Psoas muscle (tissue), 8 donors: ENCODE data around the gene ETV6. TPM values are rescaled to one million over a fixed set of nuclear protein-coding genes. Genes with fewer than 3 reads are reported as not detected.
A peak's percentile ranks its signal among the peaks of the same experiment; 100 is the strongest.

Source experiments
- ATAC-seq, 4 donors: fragments of 200-7000 bp; cut with Tn5 transposase; one replicate each; pipeline ENCODE4 v1.9.1; 2020; ENCODE audit warnings: moderate library complexity in 3 of 4, mild to moderate bottlenecking in 2 of 4
- DNase-seq, 2 donors: peaks; one replicate each; pipeline ENCODE4 v3.0.0-alpha.2; 2020
- H3K27ac ChIP-seq: fragments of 200-600 bp; one replicate; pipeline ENCODE4 v1.8.0; 2022
- H3K27me3 ChIP-seq, 3 donors: fragments of 200-600 bp in 1 of 3; one replicate each; pipeline versions ENCODE4 v1.6.1 to v1.8.0; 2013 to 2022; ENCODE audit warnings: low read length in 2 of 3, mild to moderate bottlenecking in 2 of 3, moderate library complexity in 1 of 3; ENCODE audit not compliant: insufficient read depth in 3 of 3
- H3K36me3 ChIP-seq, 2 donors: fragments of 200-600 bp in 1 of 2; one replicate each; pipeline versions ENCODE4 v1.6.1 to v1.8.0; 2013 to 2022; ENCODE audit warnings: low read depth in 1 of 2, mild to moderate bottlenecking in 1 of 2, moderate library complexity in 1 of 2; ENCODE audit not compliant: insufficient read depth in 1 of 2
- H3K4me1 ChIP-seq: fragments of 200-600 bp; one replicate; pipeline ENCODE4 v1.8.0; 2022
- H3K4me3 ChIP-seq: fragments of 200-600 bp; one replicate; pipeline ENCODE4 v1.8.0; 2022; ENCODE audit warnings: mild to moderate bottlenecking
- H3K9me3 ChIP-seq: fragments of 200-600 bp; one replicate; pipeline ENCODE4 v1.8.0; 2022
- CTCF ChIP-seq: fragments of 200-600 bp; IDR thresholded peaks from one replicate; pipeline ENCODE4 v1.8.0; 2022; ENCODE audit warnings: antibody characterized with exemption
- WGBS, 3 donors: extraction: QIAGEN DNeasy Blood & Tissue Kit; methylation state at CpG; one replicate each; pipeline versions ENCODE4 v1.1.6 to v1.1.7; 2013; 5-methylcytosine and 5-hydroxymethylcytosine counted together
- intact Hi-C, 2 donors: fragments of 100-400 bp; cut with DNase I; formaldehyde crosslinking; loops; one replicate each; pipeline versions ENCODE4 v1.11.0 to v1.14.2; 2022
- polyA plus RNA-seq, 3 donors: library from polyadenylated mRNA; stranded (reverse); fragments of 200-250 nt; gene quantifications; one replicate each; pipeline ENCODE4 v1.2.3, GENCODE V29; 2013
- total RNA-seq, 4 donors: library from RNA; stranded (reverse); fragmentation: NEBNext Ultra II Directional in 2 of 4; extraction: Animal tissue kit (Norgen Biotek cat#: 25700) in 2 of 4; gene quantifications; one replicate each; pipeline versions ENCODE4 v1.2.1 to v1.2.4, GENCODE V29; 2021 to 2023
- donor health status: healthy with polysubstance abuse.
- donor health status: DM: no; HTN: no; CAD: no; lungs with moderate emphysema.
- donor health status: Bipolar disorder and iron deficiency.
- donor health status: healthy.
- donor health status: DM: yes; HTN: yes; CAD: no.
- donor health status: DM: no; HTN: no; CAD: no.
- donor health status: DM: no; HTN: no; CAD: no.
- donor health status: DM: yes; HTN: yes; CAD: no.

The ETV6 gene
- total and polyA plus RNA-seq, 7 donors = 2.8 to 22.9 (median 4.9) TPM

DNA sequence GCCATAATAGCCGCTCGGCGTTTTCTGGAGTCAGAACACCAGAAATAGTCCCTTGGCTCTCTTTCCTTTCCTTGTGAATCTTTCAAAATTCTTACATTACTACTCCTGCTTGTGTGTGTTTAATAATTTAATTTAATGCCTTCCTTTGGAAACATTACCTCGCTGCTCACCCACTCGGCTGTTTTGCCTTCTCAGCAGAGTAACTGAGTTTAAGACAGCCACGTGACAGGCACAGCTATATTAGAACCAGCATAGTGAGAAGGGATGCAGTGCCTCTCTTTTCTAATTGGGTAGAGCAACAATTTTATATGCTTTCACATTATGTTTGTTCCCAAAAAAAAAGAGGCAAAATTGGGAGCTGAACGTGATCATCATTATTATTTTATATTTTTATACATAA, 107.6 kb downstream of the ETV6 start:
- peak in 1 of 4 donors; percentile 51 for ATAC-seq
- peak overlapping the region; percentile 77 for H3K27ac ChIP-seq
- no peak for TF ChIP-seq CTCF
- intact Hi-C loops = loop anchor here in 1 of 2 donors (5.0 kb wide), 1 partner anchor 105 kb away; no protein-coding TSS in a partner anchor
- H3K9me3 ChIP-seq = no peaks in the 10 kb centered on the region
- no peak overlapping the region for H3K4me3 ChIP-seq
- WGBS, 3 donors = 57 to 83% (median 67%) methylated on average over 7 of the region's 7 CpGs
- peaks cover 52% of the 10 kb centered on the region for H3K4me1 ChIP-seq
- no peaks in the 10 kb centered on the region for H3K36me3 ChIP-seq
- no peak for DNase-seq
- no peaks in the 10 kb centered on the region for H3K27me3 ChIP-seq

GRCh38 chr12:11757531-11757930, 108.1 kb downstream of the ETV6 start:
- H3K27me3 ChIP-seq = no peaks in the 10 kb centered on the region
- no peaks in the 10 kb centered on the region for H3K36me3 ChIP-seq
- no peak for TF ChIP-seq CTCF
- no peak overlapping the region for H3K4me3 ChIP-seq
- DNase-seq (no peak), ATAC-seq (peak in 1 of 4 donors; percentile 14)
- no peaks in the 10 kb centered on the region for H3K9me3 ChIP-seq
- H3K4me1 ChIP-seq = peaks cover 52% of the 10 kb centered on the region
- intact Hi-C loops = loop anchor here in 1 of 2 donors (5.0 kb wide), 1 partner anchor 105 kb away; no protein-coding TSS in a partner anchor
- H3K27ac ChIP-seq = peak overlapping the region; percentile 77
- 91 to 94% (median 94%) methylated on average over 6 of the region's 6 CpGs for WGBS, 3 donors

DNA sequence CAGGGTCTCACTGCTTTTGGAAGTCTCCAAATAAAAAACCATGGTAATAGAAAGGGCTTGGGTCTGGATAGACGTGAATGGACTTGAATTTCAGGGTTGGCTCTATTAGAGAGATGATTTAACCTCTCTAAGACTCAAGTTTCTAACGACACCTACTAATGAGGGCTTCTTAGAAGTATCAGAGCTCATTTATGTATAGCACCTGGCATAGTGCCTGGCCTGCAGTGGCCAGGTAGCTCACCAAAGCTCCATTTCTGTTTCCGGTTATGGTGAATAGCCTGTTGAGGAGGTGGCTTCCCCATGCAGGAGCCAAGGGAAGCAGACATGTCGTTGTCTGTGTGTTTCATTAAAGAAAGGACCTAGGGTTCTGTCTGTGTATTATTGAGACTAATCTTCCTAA, 108.6 kb downstream of the ETV6 start:
- WGBS, 3 donors = 32 to 60% (median 55%) methylated on average over 4 of the region's 4 CpGs
- TF ChIP-seq CTCF = no peak
- no peaks in the 10 kb centered on the region for H3K9me3 ChIP-seq

DNA sequence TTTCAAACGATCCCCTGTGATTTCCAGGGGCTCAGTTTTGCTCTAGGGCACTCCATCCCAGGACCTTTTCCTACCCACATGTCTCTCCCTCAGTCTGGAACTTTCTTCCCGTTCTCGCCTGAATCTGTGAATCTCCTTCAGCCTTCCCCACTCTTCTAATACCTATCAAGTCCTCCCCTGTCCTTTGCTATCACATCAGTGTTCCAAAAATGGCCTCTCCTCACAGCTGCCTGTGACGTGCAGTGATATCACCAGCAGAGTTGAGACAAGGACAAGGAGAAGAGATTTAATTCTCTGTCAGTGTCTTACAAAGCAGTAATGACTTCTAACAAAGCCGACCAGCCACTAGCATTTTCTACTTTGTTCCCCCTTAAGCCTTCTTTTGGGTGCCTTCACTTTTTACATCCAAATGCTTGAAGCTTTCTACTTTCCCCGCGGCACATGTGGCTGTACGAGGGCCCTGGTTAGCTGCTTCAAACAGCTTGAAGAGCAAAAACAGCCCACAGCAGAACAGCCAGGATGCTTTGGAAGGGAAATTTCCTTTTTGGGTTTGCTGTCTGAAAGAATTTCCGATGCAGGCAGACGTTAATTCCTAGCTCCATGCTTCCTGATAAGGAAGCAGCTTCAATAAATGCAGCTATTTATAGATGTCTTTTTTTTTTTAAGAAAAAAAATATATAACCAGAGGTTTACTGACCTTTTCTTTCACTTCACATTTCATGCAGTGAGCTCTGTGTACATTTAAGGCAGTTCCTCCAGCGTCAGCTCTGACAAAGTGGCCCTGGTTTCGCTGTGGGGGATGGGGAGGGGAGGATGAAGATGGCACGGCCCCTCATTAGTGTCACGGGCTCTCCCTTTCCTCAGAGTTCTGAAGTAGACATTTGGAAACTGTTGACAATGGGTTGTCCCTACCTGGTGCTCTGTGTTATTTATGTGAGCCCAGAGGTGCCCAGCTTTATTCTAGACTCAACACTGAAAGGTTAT, 109.3 kb downstream of the ETV6 start:
- TF ChIP-seq CTCF = no peak
- intact Hi-C loops = loop anchor here in 1 of 2 donors (5.0 kb wide), 1 partner anchor 107 kb away; no protein-coding TSS in a partner anchor
- ATAC-seq = peak; percentile 55 to 77 (median 62)
- Histone ChIP-seq H3K4me1 (peaks cover 52% of the 10 kb centered on the region), H3K36me3 (no peaks in the 10 kb centered on the region), H3K4me3 (no peak overlapping the region), H3K27me3 (no peaks in the 10 kb centered on the region), H3K27ac (peak overlapping the region; percentile 77), H3K9me3 (no peaks in the 10 kb centered on the region)
- 55 to 59% (median 57%) methylated on average over 14 of the region's 14 CpGs for WGBS, 3 donors
- no peak for DNase-seq

More for the DNA sequence above, 108.6 kb downstream of the ETV6 start:
- no peaks in the 10 kb centered on the region for H3K27me3 ChIP-seq
- intact Hi-C loops = loop anchor here in 1 of 2 donors (5.0 kb wide), 1 partner anchor 106 kb away; no protein-coding TSS in a partner anchor
- DNase-seq (no peak), ATAC-seq (peak in 3 of 4 donors; percentile 41 to 80 (median 65))
- peaks cover 52% of the 10 kb centered on the region for H3K4me1 ChIP-seq
- peak overlapping the region; percentile 77 for H3K27ac ChIP-seq
- no peak overlapping the region for H3K4me3 ChIP-seq
- H3K36me3 ChIP-seq = no peaks in the 10 kb centered on the region
